Right lobe of liver (tissue), 6 donors: ENCODE data around the gene MTSS2. TPM values are rescaled to one million over a fixed set of nuclear protein-coding genes. Genes with fewer than 3 reads are reported as not detected.

Experiments used
- ATAC-seq, 4 donors: fragments of 200-7000 bp; cut with Tn5 transposase; one replicate each; pipeline ENCODE4 v1.9.1; 2020; ENCODE audit warnings: mild to moderate bottlenecking in 4 of 4, moderate library complexity in 4 of 4
- DNase-seq, 3 donors: peaks; one replicate each; pipeline ENCODE4 v3.0.0-alpha.2; 2020
- H3K27ac ChIP-seq, 3 donors: fragments of 200-600 bp; one replicate each; pipeline ENCODE4 v1.8.0; 2022
- H3K27me3 ChIP-seq, 2 donors: fragments of 200-600 bp; one replicate each; pipeline ENCODE4 v1.8.0; 2022
- H3K36me3 ChIP-seq, 4 donors: fragments of 200-600 bp; sonication (generic) in 1 of 4; one replicate each; pipeline versions ENCODE4 v1.5.1 to v1.8.0; 2017 to 2022; ENCODE audit warnings: control low read depth in 1 of 4
- H3K4me1 ChIP-seq, 4 donors: fragments of 200-600 bp; sonication (generic) in 1 of 4; one replicate each; pipeline versions ENCODE4 v1.5.1 to v1.8.0; 2017 to 2022; ENCODE audit warnings: control low read depth in 1 of 4
- H3K4me3 ChIP-seq, 3 donors: fragments of 200-600 bp; one replicate each; pipeline ENCODE4 v1.8.0; 2022
- H3K9me3 ChIP-seq, 4 donors: fragments of 200-600 bp; sonication (generic) in 1 of 4; one replicate each; pipeline versions ENCODE4 v1.5.1 to v1.8.0; 2017 to 2022; ENCODE audit warnings: control low read depth in 1 of 4
- POLR2A ChIP-seq: fragments of 450-650 bp; IDR thresholded peaks from one replicate; pipeline ENCODE4 v1.6.1; 2017; ENCODE audit warnings: antibody characterized with exemption, mild to moderate bottlenecking
- WGBS: methylation state at CpG from one replicate; pipeline ENCODE4 v1.1.6; 2018; ENCODE audit warnings: low coverage, low lambda C conversion rate; ENCODE audit not compliant: insufficient coverage; ENCODE audit errors: missing lambda C conversion rate; 5-methylcytosine and 5-hydroxymethylcytosine counted together
- intact Hi-C, 2 donors: fragments of 100-400 bp; cut with DNase I; formaldehyde crosslinking; loops; one replicate each; pipeline versions ENCODE4 v1.11.2 to v1.14.1; 2022
- total RNA-seq, 6 experiments: library from RNA; depleted of rRNA in 2 of 6; stranded (reverse); fragments of >200 nt in 2 of 6; fragmentation: NEBNext Ultra II Directional in 3 of 6; extraction: Animal tissue kit (Norgen Biotek cat#: 25700) in 3 of 6; gene quantifications; one replicate each; pipeline versions ENCODE4 v1.1.0 to v1.2.4, GENCODE V29; 2016 to 2023
- TF ChIP-seq, protein P1 (sequence below), 4 donors: fragments of 200-600 bp in 3 of 4; fragments of 450-650 bp in 1 of 4; IDR thresholded peaks; one replicate each; pipeline versions ENCODE4 v1.5.1 to v1.8.0; 2016 to 2022; ENCODE audit warnings: antibody characterized with exemption in 4 of 4, mild to moderate bottlenecking in 2 of 4
- donor health status: DM: no; HTN: yes; CAD: no.
- donor health status: DM: no; HTN: no; CAD: no.
- donor health status: DM: no; HTN: no; CAD: no.
- donor health status: DM: no; HTN: yes; CAD: no.
- donor health status: DM: no; HTN: yes; CAD: no.

MTSS2 gene
- total RNA-seq, 6 experiments from 2014 or later, result 28.5 to 117 (median 80.2) TPM

DNA sequence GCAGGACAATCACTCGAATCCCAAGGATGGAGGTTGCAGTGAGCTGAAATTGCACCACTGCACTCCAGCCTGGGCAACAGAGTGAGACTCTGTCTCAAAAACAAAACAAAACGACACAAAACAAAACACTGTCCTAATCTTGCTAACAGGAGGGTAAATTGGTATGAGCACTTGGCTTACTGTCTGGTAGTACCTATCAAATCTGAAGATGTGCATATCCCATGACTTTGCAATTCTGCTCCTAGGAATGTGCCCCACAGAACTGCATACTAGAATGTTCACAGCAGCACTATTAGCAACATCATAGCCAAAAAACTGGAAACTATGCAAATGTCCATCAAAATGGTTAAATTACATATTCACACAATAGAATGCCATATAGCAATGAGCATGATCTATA, 15.7 kb downstream of the MTSS2 start:
- peaks cover 15 to 80% (median 57%) of the 10 kb centered on the region in 4 donors for H3K36me3 ChIP-seq
- no peaks in the 10 kb centered on the region for H3K9me3 ChIP-seq
- ATAC-seq, result no peak
- DNase-seq, result no peak
- no peak overlapping the region for H3K27ac ChIP-seq
- 90% methylated on average over 2 of the region's 2 CpGs for WGBS
- TF ChIP-seq, protein P1, sequence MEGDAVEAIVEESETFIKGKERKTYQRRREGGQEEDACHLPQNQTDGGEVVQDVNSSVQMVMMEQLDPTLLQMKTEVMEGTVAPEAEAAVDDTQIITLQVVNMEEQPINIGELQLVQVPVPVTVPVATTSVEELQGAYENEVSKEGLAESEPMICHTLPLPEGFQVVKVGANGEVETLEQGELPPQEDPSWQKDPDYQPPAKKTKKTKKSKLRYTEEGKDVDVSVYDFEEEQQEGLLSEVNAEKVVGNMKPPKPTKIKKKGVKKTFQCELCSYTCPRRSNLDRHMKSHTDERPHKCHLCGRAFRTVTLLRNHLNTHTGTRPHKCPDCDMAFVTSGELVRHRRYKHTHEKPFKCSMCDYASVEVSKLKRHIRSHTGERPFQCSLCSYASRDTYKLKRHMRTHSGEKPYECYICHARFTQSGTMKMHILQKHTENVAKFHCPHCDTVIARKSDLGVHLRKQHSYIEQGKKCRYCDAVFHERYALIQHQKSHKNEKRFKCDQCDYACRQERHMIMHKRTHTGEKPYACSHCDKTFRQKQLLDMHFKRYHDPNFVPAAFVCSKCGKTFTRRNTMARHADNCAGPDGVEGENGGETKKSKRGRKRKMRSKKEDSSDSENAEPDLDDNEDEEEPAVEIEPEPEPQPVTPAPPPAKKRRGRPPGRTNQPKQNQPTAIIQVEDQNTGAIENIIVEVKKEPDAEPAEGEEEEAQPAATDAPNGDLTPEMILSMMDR (IDR thresholded peaks at IDR 0.05), result no peak
- no peak for TF ChIP-seq POLR2A
- no peak overlapping the region for H3K4me3 ChIP-seq
- intact Hi-C loops, result no loop called here
- no peaks in the 10 kb centered on the region for H3K27me3 ChIP-seq
- H3K4me1 ChIP-seq, result no peaks in the 10 kb centered on the region

DNA sequence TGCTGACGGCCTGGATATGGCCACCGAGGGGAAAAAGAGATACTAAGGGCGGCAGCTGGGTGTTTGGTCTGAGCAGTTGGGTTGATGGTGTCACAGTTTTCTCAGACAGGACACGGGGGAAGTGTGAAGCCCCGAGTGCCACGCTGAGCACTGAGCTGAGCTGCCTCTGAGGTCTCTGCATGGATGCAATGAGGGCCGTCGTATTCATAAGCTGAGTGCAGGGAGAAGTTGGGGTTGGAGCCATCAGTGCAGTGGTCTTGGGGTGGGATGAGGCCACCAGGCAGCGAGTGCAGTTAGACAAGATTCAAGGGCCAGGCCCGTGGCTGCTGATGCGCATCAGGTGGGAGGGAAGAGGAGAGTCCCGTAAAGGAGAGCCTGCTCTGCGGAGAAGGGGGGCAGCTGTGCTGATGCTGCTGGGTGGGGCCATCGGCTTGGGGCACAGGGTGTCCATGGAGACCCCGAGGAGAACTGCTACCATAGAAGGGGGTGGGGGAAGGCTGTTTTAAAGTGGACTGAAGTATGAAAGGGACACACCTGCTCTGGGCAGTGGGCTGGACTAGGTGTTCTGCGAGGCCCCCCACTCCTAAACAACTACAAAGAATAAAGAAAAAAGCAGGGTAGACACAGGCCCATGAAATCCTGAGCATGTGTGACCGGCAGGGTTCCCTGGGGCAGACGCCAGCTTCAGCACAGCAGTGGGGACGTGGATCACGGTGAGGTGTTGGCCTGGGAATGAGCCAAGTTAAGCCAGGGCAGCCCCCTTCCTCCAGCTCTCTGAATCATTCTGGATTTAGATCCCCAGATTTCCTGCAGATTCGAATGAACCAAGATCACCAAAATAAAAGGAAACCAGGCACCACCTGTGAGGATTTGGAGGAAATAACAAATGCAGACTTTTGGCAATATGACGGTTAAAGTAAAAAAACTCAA, 19.8 kb downstream of the MTSS2 start:
- Histone ChIP-seq H3K36me3 (peaks cover 11 to 72% (median 46%) of the 10 kb centered on the region in 4 donors), H3K4me1 (no peaks in the 10 kb centered on the region), H3K4me3 (no peak overlapping the region), H3K27me3 (no peaks in the 10 kb centered on the region), H3K27ac (no peak overlapping the region), H3K9me3 (no peaks in the 10 kb centered on the region)
- TF ChIP-seq POLR2A, result no peak
- TF ChIP-seq, protein P1 (IDR thresholded peaks at IDR 0.05), result no peak
- intact Hi-C loops, result no loop called here
- no peak for ATAC-seq
- WGBS, result 84% methylated on average over 15 of the region's 22 CpGs
- DNase-seq, result no peak

DNA sequence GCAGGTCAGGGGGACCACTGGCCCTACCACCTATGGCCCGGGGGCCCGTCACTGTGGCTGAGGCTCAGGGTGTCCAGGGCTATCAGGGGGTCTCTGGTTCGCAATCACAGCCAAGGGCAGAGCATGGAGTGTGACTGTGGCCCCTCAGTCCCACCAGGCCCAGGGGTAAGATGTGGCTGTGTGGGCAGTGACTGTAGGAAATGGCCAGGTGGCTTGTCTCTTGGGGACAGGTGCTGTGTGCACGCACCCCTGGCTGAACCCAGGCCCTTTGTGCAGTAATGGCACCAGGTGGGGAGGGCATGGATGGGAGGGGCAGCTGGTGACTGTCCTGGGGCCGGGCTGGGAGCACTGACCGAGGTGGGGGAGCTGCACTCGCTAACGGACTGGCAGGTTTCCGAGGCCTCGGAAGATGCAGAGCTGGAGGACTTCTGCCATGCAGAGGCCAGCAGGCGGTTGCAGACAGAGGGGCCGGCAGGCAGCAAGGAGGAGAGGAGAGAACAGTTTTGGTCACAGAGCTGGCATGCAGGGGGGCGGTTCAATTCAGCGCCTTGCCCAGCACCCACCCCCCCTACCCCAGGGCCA, 20.6 kb downstream of the MTSS2 start:
- Histone ChIP-seq H3K27me3 (no peaks in the 10 kb centered on the region), H3K36me3 (peaks cover 4 to 63% (median 39%) of the 10 kb centered on the region in 4 donors), H3K27ac (no peak overlapping the region), H3K9me3 (no peaks in the 10 kb centered on the region), H3K4me1 (no peaks in the 10 kb centered on the region), H3K4me3 (no peak overlapping the region)
- 60% methylated on average over 1 of the region's 14 CpGs for WGBS
- intact Hi-C loops, result no loop called here
- TF ChIP-seq POLR2A, result no peak
- TF ChIP-seq, protein P1 (IDR thresholded peaks at IDR 0.05), result no peak
- DNase-seq (no peak), ATAC-seq (no peak)

DNA sequence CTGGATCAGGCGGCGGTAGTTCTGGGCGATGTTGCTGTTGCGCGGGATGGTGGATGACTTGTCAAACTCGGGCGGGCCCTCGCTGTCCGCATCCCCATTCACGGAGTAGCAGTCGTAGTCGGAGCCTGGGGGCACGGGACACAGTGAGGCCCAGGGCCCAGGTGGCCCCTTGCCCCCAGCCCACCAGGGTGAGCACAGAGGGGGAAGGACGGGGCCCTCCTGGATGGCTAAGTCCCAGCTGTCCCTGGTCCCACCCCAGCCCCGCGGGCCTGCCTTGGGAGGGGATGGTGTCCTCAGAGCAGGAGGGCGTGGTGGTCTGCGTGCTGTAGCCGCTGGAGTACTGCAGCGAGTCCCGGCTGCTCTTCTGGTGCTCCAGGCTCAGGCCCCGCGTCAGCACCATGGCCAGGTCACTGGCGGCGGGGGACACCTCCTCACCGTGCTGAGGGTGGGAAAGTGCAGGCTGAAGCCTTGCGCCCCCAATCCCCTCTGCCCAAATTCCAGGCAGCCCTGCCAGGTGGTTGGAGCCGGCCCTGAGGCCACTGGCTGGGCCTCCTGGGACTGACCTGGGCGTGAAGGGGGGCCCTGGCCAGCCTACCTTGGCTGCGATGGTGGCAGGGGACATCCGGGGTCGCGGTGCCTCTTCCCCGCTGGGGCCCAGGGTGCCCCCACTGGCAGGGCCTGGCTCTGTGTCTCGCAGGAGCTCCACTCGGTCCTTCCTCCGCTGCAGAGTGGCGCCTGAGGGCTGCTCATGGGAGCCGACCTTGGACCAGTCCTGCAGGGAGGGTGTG, 21.3 kb downstream of the MTSS2 start:
- WGBS, result no CpG with 5 or more reads among the region's 39 CpGs
- DNase-seq, result peak in 1 of 3 donors; percentile 49

More for the DNA sequence above, 21.3 kb downstream of the MTSS2 start:
- intact Hi-C loops, result no loop called here
- no peaks in the 10 kb centered on the region for H3K27me3 ChIP-seq
- peaks cover 0 to 56% (median 35%) of the 10 kb centered on the region in 4 donors for H3K36me3 ChIP-seq
- no peaks in the 10 kb centered on the region for H3K9me3 ChIP-seq
- no peak for TF ChIP-seq POLR2A
- TF ChIP-seq, protein P1 (IDR thresholded peaks at IDR 0.05), result no peak
- no peaks in the 10 kb centered on the region for H3K4me1 ChIP-seq
- no peak overlapping the region for H3K4me3 ChIP-seq
- peak in 1 of 4 donors; percentile 2 for ATAC-seq
- H3K27ac ChIP-seq, result no peak overlapping the region
